ENCODE measurements around the gene THEM4.
"Not testable (repeated sequence)": the region's sequence is repeated elsewhere in the genome, so short reads cannot be mapped to it uniquely, and the experiment has no call there.

The THEM4 gene

DNA sequence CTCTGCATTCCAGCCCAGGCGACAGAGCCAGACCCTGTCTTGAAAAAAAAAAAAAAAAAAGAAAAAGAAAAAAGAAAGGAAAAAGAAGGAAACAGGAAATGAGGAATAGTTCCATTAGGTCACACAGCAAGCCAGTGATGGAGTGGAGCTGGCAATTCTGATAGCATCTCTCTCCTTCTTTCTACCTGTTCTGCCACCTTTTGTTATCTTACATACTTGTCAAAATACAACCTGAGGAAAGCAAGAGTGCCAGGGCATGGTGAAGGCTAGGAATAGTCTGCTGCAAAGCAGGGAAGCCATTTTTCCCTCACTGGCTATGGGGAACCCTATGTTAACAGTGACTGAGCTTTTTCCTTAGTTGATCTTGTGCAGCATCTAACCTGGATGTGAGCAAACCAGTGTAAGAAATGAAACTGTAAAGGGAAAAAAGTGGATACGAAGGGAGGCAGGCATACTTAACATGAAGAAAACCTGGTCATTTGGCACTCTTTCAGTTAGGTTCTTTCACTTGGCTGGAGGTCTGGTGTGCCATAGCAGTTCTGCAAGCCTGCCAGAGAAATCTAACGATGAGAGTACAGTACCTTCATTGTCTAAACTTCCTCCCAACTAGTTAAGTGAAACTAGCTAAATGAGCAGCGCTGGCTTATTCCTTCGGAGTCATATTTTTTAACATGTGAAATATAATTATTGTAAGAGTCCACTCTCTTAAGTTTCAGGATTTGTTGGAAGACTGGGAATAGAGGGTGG is 37.9 kb downstream of the THEM4 start:
- no peaks in the 10 kb centered on the region for H3K9me3 Mint-ChIP-seq
- H3K36me3 Mint-ChIP-seq (ENCODE audit: low read depth), result peaks cover 25% of the 10 kb centered on the region
- H3K27ac Mint-ChIP-seq, result no peak overlapping the region
- peaks cover 3% of the 10 kb centered on the region for H3K27me3 Mint-ChIP-seq (ENCODE audit: low read depth)
- H3K4me3 Mint-ChIP-seq, result no peak overlapping the region
- H3K4me1 Mint-ChIP-seq (ENCODE audit: low read depth), result peaks cover 14% of the 10 kb centered on the region
- no peak for DNase-seq (ENCODE audit: low spot score)

DNA sequence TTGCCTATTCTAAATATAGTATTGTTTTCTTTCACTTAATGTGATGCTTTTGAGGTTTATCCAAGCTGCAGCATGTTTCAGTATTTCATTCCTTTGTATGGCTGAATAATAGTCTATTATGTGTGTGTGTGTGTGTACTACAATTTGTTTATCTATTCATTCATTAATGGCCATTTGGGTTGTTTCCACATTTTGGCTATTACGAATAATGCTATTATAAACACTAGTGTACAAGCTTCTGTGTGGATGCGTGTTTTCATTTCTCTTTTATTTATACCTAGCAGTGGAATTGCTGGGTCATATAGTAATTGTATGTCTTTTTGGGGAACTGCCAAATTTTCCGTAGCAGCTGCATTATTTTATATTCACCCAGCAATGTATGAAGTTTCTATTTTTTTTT is 40.8 kb downstream of the THEM4 start:
- no peak overlapping the region for H3K27ac Mint-ChIP-seq
- peaks cover 3% of the 10 kb centered on the region for H3K27me3 Mint-ChIP-seq (ENCODE audit: low read depth)
- H3K9me3 Mint-ChIP-seq, result no peaks in the 10 kb centered on the region
- no peak for DNase-seq (ENCODE audit: low spot score)
- peaks cover 7% of the 10 kb centered on the region for H3K36me3 Mint-ChIP-seq (ENCODE audit: low read depth)
- peaks cover 8% of the 10 kb centered on the region for H3K4me1 Mint-ChIP-seq (ENCODE audit: low read depth)
- H3K4me3 Mint-ChIP-seq, result no peak overlapping the region

DNA sequence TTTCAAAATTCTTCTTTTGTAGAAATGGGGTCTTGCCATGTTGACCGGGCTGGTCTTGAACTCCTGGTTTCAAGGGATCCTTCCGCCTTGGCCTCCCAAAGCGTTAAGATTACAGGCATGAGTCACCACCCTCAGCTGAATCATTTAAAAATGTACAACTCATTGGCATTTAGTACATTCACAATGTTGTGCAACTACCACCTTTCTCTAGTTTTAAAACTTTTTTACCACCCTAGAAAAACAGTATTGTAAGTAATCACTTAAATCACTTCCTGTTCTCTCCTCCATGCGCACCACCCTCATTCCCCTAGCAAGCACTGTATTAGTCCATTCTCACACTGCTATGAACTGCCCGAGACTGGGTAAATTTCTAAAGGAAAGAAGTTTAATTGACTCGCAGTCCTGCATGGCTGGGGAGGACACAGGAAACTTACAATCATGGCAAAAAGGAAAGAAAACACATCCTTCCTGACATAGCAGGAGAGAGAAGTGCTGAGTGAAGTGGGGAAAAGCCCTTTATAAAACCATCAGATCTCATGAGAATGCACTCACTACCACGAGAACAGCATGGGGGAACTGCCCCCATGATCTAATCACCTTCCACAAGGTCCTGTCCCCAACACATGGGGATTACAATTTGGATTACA is 41.4 kb downstream of the THEM4 start:
- no peak overlapping the region for H3K27ac Mint-ChIP-seq
- H3K9me3 Mint-ChIP-seq, result no peaks in the 10 kb centered on the region
- no peak for DNase-seq (ENCODE audit: low spot score)

DNA sequence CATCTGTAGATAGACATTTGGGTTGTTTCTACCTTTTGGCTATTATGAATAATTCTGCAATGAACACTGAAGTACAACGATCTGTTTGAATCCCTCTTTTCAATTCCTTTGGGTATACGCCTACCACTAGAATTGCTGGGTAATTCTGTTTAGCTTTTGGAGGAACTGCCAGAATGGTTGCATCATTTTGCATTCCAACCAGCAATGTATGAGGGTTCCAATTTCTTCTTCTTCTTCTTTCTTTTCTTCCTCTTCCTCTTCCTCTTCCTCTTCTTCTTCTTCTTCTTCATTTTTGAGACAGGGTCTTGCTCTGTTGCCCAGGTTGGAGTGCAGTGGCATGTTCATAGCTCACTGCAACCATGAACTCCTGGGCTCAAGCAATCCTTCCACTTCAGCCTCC is 42.0 kb downstream of the THEM4 start:
- H3K9me3 Mint-ChIP-seq, result no peaks in the 10 kb centered on the region
- no peak overlapping the region for H3K4me3 Mint-ChIP-seq
- peaks cover 8% of the 10 kb centered on the region for H3K4me1 Mint-ChIP-seq (ENCODE audit: low read depth)

More for the DNA sequence above, 41.4 kb downstream of the THEM4 start:
- Mint-ChIP-seq H3K36me3 (ENCODE audit: low read depth) (peaks cover 2% of the 10 kb centered on the region), H3K4me1 (ENCODE audit: low read depth) (peaks cover 8% of the 10 kb centered on the region), H3K4me3 (no peak overlapping the region), H3K27me3 (ENCODE audit: low read depth) (peaks cover 3% of the 10 kb centered on the region)

DNA sequence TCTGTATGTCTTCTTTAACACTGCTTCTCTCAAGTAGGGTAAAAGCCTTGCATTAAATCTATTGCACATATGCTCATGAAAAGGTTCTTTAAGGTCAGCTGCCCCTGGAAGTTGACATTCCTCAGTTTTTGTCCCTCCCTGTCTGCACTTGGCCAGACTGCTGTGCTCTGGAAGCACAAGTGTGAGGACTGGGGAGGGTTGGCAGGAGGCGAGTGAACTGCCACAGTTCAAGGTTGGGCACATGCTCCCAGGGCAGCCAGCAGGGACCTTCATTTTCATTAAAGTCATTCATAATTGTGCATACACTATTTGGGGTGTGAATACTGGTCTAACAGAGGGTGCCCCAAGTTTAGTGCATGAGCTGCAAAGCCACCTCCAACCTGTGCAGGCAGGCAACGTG is 44.9 kb downstream of the THEM4 start:
- no peak for DNase-seq (ENCODE audit: low spot score)
- Mint-ChIP-seq H3K27ac (no peak overlapping the region), H3K9me3 (no peaks in the 10 kb centered on the region), H3K36me3 (ENCODE audit: low read depth) (no peaks in the 10 kb centered on the region), H3K4me1 (ENCODE audit: low read depth) (peaks cover 8% of the 10 kb centered on the region), H3K4me3 (no peak overlapping the region), H3K27me3 (ENCODE audit: low read depth) (no peaks in the 10 kb centered on the region)

More for the DNA sequence above, 42.0 kb downstream of the THEM4 start:
- H3K36me3 Mint-ChIP-seq (ENCODE audit: low read depth), result no peaks in the 10 kb centered on the region
- H3K27me3 Mint-ChIP-seq (ENCODE audit: low read depth), result peaks cover 3% of the 10 kb centered on the region
- no peak for DNase-seq (ENCODE audit: low spot score)
- no peak overlapping the region for H3K27ac Mint-ChIP-seq

DNA sequence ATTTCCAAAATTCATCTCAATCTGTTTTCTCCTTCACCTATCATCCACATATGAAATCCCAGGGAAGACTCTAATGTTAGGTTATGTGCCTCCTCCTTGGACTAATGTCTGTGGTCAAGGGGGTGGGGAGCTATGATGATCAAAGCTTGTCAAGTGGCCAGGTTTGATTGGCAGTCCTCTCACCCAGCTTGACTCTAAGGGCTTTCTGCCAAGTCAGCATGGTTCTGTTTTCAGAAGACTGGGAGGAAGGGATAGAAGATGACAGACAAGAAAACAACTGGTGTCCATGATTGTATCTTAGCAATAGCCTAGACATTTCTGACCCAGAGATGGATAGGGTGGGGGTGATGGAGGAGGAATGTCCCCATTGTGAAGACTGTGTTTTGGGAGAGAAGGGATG is 46.7 kb downstream of the THEM4 start:
- Mint-ChIP-seq H3K27ac (no peak overlapping the region), H3K4me3 (no peak overlapping the region), H3K4me1 (ENCODE audit: low read depth) (no peaks in the 10 kb centered on the region), H3K36me3 (ENCODE audit: low read depth) (no peaks in the 10 kb centered on the region), H3K9me3 (no peaks in the 10 kb centered on the region), H3K27me3 (ENCODE audit: low read depth) (no peaks in the 10 kb centered on the region)
- DNase-seq (ENCODE audit: low spot score), result no peak

DNA sequence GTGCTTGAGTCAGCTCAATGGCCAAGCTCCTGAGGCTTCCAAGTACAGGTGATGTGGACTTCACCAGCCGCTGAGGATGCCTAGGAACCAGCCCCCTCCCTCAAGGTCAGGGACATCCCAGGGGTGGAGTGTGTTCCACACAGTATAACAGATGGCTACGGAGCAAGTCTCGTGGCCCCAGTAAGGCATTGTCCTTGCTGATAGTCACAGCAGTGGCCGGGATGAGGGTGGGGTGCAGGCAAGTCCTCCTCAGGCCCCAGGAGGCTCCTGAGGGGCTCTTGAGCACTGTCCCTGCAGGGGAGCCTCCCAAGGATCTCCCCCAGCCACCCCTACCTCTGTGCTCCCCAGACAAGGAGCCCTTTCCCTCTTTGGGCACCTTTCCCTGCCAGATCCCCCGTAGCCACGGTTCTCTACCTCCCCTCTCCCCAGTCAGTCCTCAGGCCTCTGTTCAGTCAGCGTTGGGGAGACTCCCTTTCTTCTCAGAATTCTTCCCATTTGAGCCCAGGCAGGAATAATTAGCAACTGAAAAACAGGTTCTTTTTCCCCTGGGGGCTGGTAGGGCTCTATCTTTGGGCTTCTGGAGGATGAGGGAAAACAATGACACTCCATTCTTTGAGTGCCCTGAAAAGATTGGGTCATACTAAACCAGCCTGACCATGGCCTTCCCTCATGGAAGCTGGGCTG is 48.7 kb downstream of the THEM4 start:
- Mint-ChIP-seq H3K36me3 (ENCODE audit: low read depth) (no peaks in the 10 kb centered on the region), H3K4me3 (no peak overlapping the region), H3K9me3 (no peaks in the 10 kb centered on the region), H3K4me1 (ENCODE audit: low read depth) (no peaks in the 10 kb centered on the region), H3K27me3 (ENCODE audit: low read depth) (no peaks in the 10 kb centered on the region), H3K27ac (no peak overlapping the region)
- DNase-seq (ENCODE audit: low spot score), result no peak

DNA sequence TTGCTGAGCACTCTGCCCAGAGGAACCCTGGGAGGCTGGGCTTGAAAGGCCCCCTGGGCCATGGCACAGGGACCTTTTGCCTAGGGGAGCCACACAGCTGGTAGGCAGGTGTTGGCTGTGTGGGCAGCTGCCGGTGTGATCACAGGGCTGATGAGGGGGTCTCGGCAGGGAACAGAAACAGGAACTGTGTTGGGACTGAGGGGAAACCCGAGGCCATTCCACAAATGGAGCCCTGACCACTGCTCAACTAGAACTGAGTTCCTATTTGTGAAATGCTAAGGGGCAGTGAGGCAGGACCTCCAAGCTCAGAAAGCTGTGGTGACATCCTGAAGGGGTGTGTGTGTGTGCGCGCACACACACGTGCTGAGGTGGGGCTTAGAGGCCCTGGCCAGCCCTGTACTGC is 49.4 kb downstream of the THEM4 start:
- no peaks in the 10 kb centered on the region for H3K9me3 Mint-ChIP-seq
- no peaks in the 10 kb centered on the region for H3K36me3 Mint-ChIP-seq (ENCODE audit: low read depth)
- no peak overlapping the region for H3K27ac Mint-ChIP-seq
- H3K4me1 Mint-ChIP-seq (ENCODE audit: low read depth), result no peaks in the 10 kb centered on the region
- DNase-seq (ENCODE audit: low spot score), result no peak
- no peak overlapping the region for H3K4me3 Mint-ChIP-seq
- H3K27me3 Mint-ChIP-seq (ENCODE audit: low read depth), result no peaks in the 10 kb centered on the region

DNA sequence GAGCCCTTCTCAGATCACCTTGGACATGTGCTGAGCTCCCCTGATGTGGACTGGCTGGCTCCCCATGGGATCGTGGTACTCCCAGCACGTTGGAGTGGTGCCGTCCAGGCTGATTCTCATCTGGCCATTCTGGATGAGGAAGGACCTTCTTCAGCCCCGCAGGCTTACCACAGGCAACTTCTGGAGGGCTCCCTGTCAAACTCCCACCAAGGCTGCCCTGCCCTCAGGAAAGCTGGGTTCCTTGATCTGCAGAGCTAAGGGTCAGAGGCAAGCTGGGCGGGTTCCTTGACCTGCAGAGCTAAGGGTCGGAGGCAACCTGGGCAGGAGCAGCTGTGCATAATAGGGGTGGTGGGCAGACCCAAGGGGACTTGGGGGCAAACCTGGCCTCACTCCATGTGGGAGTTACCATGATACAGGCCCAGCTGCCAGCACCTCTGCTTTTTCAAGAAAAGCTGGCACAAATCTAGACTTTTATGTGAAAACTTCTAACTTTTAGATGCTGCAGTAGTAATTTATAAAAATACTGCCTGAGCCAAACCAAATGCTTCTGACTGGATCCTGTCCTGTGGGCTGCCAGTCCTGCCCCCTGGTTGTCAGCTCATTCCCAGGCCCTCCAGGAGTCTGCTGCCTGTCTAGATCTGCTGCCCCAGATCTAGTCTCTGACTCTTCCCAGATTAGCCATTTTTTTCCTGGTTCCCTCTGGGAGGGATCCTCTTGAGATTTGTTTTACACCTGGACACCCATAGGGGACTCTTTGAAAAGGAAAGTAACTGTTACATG is 50.2 kb downstream of the THEM4 start:
- H3K36me3 Mint-ChIP-seq (ENCODE audit: low read depth), result no peaks in the 10 kb centered on the region
- H3K27ac Mint-ChIP-seq, result no peak overlapping the region
- H3K4me1 Mint-ChIP-seq (ENCODE audit: low read depth), result no peaks in the 10 kb centered on the region
- H3K9me3 Mint-ChIP-seq, result no peaks in the 10 kb centered on the region
- no peak overlapping the region for H3K4me3 Mint-ChIP-seq
- no peaks in the 10 kb centered on the region for H3K27me3 Mint-ChIP-seq (ENCODE audit: low read depth)
- DNase-seq (ENCODE audit: low spot score), result no peak

DNA sequence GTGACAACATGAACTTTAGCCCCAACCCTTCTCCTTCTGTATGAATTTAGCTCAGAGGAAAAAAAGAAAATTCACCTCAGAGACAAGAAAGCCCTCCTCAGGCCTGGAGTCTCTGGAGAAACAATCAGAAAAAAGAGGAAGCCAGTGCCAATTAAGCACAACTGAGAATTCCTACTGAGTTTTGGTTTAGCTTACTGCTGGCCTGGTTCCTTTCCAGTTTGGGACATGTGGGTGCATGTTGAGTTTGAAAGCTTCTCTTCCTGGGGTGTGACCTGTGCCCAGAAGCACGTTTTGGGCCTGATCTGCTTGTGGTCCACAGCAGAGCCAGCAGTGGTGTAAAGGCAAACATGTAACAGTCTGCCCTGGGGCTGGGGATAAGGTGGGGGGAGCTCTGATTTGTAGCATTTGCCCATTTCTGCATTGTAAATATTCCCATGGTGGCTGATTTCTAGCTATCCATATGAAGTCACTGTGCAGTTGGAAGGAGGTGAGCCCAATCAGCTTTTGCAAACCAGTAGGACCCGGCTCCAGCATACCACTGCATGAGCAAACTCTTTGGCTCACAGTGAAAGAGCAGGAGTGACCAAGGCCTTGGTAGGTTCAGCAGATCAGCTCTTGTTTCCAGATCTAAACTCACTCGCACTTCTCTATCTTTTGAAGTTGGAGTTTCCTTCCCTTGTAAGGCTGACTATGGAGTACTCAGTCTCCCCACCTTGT is 51.1 kb downstream of the THEM4 start:
- Mint-ChIP-seq H3K27me3 (ENCODE audit: low read depth) (no peaks in the 10 kb centered on the region), H3K4me3 (no peak overlapping the region), H3K4me1 (ENCODE audit: low read depth) (no peaks in the 10 kb centered on the region), H3K36me3 (ENCODE audit: low read depth) (no peaks in the 10 kb centered on the region), H3K9me3 (no peaks in the 10 kb centered on the region), H3K27ac (no peak overlapping the region)
- no peak for DNase-seq (ENCODE audit: low spot score)

DNA sequence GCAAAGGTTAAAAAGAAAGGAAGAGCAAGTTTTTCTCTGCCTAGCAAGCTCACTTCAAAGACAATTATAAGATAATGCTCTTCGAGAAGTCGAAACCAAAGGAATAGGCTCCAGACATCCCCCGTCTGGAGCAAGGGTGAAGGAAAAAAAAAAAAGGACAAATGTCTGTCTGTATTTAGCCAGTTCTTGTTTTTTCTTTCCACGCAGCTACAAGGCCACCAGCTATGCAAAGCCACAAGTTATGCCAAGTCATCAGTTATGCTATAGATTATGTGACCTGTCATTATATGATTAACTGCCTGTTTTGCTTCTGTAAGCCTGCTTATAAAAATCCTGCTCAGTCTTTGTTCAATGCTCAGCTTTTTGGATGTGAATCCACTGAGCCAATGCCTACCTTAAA is 53.4 kb downstream of the THEM4 start:
- Mint-ChIP-seq H3K4me3 (no peak overlapping the region), H3K4me1 (ENCODE audit: low read depth) (peaks cover 4% of the 10 kb centered on the region), H3K9me3 (no peaks in the 10 kb centered on the region), H3K36me3 (ENCODE audit: low read depth) (no peaks in the 10 kb centered on the region), H3K27me3 (ENCODE audit: low read depth) (no peaks in the 10 kb centered on the region), H3K27ac (no peak overlapping the region)
- no peak for DNase-seq (ENCODE audit: low spot score)

DNA sequence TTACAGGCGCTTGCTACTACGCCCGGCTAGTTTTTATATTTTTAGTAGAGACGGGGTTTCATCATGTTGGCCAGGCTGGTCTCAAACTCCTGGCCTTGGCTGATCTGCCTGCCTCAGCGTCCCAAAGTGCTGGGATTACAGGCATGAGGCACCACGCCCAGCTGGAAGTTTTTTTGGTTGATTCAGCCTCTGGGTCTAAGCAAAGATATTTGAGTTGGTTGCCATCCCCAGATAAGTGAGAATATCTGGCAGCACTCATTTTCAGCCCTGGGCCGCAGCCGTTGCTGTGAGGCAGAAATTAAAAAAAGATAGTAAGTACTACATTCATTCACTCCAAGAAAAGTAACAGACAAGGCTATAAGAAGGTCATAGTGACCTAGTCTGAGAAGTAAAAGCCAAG is 53.8 kb downstream of the THEM4 start:
- not testable (repeated sequence) for H3K4me1 Mint-ChIP-seq (ENCODE audit: low read depth); DNase-seq (ENCODE audit: low spot score); H3K27me3 Mint-ChIP-seq (ENCODE audit: low read depth); H3K27ac Mint-ChIP-seq; H3K36me3 Mint-ChIP-seq (ENCODE audit: low read depth); H3K4me3 Mint-ChIP-seq; H3K9me3 Mint-ChIP-seq

DNA sequence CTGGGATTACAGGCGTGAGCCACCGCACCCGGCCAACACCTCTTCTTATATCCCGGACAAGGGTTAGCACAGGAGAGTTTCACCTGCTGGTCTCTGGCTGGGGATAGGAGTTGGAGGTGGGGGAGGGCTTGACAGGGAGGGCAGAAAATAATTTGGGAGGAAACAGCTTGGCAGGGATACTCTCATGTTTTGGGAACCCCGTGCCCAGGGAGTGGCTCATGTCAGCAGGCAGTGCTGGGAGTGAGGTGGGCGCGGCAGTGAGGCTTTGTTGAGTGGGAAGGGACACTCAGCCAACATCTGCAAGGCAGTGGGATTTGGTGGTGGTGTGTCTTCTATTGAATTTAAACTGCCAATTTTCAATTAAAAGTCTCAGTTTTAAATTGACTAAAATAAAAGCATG is 54.7 kb downstream of the THEM4 start:
- Mint-ChIP-seq H3K27ac (no peak overlapping the region), H3K4me1 (ENCODE audit: low read depth) (peaks cover 5% of the 10 kb centered on the region), H3K9me3 (no peaks in the 10 kb centered on the region), H3K36me3 (ENCODE audit: low read depth) (no peaks in the 10 kb centered on the region), H3K27me3 (ENCODE audit: low read depth) (no peaks in the 10 kb centered on the region), H3K4me3 (no peak overlapping the region)
- DNase-seq (ENCODE audit: low spot score), result no peak

Measured in T-helper 2 cell treated with Interferon-gamma antibody and Interleukin-4, amounts not matched to agents 5 μg/mL and 100 μg/mL, for 36 hours (primary cell).